Peyer's patch (tissue), 4 donors: ENCODE results near the gene C13orf46. TPM values are rescaled to one million over a fixed set of nuclear protein-coding genes. Genes with fewer than 3 reads are reported as not detected.

Experiments
- DNase-seq, 3 donors: peaks; one replicate each; pipeline ENCODE4 v3.0.0-alpha.2; 2017 to 2019
- H3K27ac ChIP-seq, 4 donors: fragments of 200-600 bp; sonication (generic); one replicate each; pipeline ENCODE4 v1.5.1; 2016 to 2019
- H3K27me3 ChIP-seq, 2 donors: fragments of 200-600 bp; sonication (generic); one replicate each; pipeline ENCODE4 v1.5.1; 2019
- H3K36me3 ChIP-seq, 3 donors: fragments of 200-600 bp; sonication (generic); one replicate each; pipeline ENCODE4 v1.5.1; 2016 to 2019
- H3K4me1 ChIP-seq, 4 donors: fragments of 200-600 bp; sonication (generic); one replicate each; pipeline ENCODE4 v1.5.1; 2016 to 2019
- H3K4me3 ChIP-seq, 4 donors: fragments of 200-600 bp; sonication (generic); 1 replicate in 3 of 4; 2 replicates in 1 of 4; pipeline ENCODE4 v1.5.1; 2016 to 2019; ENCODE audit warnings: mild to moderate bottlenecking in 1 of 4
- H3K9me3 ChIP-seq, 4 donors: fragments of 200-600 bp; sonication (generic); one replicate each; pipeline ENCODE4 v1.5.1; 2016 to 2019; ENCODE audit warnings: mild to moderate bottlenecking in 1 of 4
- POLR2A ChIP-seq, 2 donors: fragments of 450-650 bp; IDR thresholded peaks; one replicate each; pipeline ENCODE4 v1.5.1; 2017; ENCODE audit warnings: antibody characterized with exemption in 2 of 2, mild to moderate bottlenecking in 2 of 2, moderate library complexity in 2 of 2
- total RNA-seq, 4 donors: library from RNA; depleted of rRNA; stranded (reverse); fragments of >200 nt; gene quantifications; one replicate each; pipeline ENCODE4 v1.1.0, GENCODE V29; 2016
- TF ChIP-seq, protein P1 (sequence below), 6 experiments: fragments of 450-650 bp in 4 of 6; fragments of 200-600 bp in 2 of 6; sonication (generic) in 1 of 6; IDR thresholded peaks; one replicate each; pipeline ENCODE4 v1.5.1; 2017 to 2019; ENCODE audit warnings: antibody characterized with exemption in 6 of 6, mild to moderate bottlenecking in 3 of 6, moderate library complexity in 1 of 6

C13orf46 gene
- total RNA-seq, 4 donors from 2014 or later = 0.35 to 0.83 TPM; not detected in 2

DNA sequence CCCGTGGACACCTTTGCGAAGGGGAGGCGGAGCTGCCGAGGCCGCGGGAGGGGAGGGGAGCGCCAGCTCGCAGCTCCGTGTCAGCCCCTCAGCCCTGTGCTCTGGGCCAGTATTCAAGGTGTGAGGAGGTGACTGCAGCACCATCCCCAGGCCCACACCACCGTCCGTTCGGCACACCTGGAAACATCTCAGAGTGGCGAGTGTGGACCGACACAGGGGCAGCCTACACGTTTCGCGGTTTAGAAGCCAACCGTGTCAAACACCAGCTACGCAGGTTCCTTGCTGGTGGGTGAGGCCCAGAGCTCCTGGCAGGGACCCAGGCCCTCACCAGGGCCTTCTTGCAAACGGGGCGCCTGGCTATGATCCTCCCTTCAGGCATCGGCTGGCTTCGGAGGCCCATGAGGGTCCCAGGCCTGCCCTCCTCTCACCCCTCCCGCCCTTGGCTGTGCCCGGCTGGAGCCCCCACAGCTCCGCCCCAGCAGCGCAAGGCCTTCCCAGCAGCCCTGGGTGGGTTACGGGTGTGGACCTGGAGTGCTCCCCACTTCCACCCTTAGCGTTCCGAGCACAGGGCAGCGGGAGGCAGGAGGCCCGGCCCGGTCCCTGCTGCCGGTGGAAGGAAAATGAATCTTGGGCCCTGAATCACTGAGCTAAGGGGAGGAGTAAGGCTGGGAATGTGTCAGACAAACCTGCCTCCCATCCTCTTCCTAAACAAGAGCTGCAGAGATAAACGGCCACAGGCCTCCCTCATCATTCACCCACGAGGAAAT, 1.2 kb downstream of the C13orf46 start:
- no peaks in the 10 kb centered on the region for H3K9me3 ChIP-seq
- no peak overlapping the region for H3K4me3 ChIP-seq
- no peak for TF ChIP-seq POLR2A (IDR thresholded peaks at IDR 0.05)
- TF ChIP-seq, protein P1, sequence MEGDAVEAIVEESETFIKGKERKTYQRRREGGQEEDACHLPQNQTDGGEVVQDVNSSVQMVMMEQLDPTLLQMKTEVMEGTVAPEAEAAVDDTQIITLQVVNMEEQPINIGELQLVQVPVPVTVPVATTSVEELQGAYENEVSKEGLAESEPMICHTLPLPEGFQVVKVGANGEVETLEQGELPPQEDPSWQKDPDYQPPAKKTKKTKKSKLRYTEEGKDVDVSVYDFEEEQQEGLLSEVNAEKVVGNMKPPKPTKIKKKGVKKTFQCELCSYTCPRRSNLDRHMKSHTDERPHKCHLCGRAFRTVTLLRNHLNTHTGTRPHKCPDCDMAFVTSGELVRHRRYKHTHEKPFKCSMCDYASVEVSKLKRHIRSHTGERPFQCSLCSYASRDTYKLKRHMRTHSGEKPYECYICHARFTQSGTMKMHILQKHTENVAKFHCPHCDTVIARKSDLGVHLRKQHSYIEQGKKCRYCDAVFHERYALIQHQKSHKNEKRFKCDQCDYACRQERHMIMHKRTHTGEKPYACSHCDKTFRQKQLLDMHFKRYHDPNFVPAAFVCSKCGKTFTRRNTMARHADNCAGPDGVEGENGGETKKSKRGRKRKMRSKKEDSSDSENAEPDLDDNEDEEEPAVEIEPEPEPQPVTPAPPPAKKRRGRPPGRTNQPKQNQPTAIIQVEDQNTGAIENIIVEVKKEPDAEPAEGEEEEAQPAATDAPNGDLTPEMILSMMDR (IDR thresholded peaks at IDR 0.05) = no peak
- no peaks in the 10 kb centered on the region for H3K4me1 ChIP-seq
- DNase-seq = peak in 1 of 3 donors; percentile 41
- H3K27me3 ChIP-seq = no peaks in the 10 kb centered on the region
- H3K27ac ChIP-seq = no peak overlapping the region
- peaks cover 0 to 10% (median 0%) of the 10 kb centered on the region in 3 donors for H3K36me3 ChIP-seq

DNA sequence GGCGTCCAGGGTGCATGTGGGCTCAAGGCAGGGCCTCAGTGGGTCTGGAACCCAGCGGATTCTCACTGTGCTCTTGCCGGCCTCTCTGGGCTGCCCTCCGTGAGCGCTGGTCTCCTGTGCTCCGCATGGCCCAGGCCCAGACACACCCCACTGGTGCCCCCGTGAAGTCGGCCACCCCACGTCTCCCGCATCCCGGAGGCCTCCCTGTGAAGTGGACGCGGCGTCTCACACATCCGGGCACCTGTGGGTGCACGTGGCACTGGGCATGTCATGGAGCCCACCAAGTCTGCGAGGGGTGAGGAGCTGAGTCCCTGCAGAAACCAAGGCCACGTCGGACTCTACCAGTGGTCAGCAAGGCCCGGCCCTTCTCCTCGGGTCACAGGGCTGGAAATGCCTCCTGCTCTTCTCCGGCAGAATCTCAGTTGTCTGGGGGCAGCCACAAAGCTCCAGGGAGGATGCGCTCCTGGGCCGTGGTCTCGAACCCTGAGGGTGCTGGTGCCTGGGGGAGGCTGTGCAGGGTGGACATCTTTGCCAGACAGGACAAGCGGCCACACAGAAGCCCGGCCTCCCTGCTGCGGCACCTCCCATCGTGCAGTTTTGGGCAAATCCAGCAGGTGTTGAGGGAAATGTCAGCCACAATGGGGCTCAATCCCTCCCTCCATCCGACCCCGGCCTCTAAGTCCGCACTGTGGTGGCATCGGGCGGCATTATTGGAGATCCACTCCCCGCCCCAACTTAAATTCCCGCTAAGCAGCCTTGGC, 2.2 kb downstream of the C13orf46 start:
- no peaks in the 10 kb centered on the region for H3K27me3 ChIP-seq
- H3K27ac ChIP-seq = peak overlapping the region in 2 of 4 donors; percentile 31 to 60
- DNase-seq = peak in 1 of 3 donors; percentile 41
- no peaks in the 10 kb centered on the region for H3K4me1 ChIP-seq
- TF ChIP-seq, protein P1 (IDR thresholded peaks at IDR 0.05) = no peak
- no peak for TF ChIP-seq POLR2A (IDR thresholded peaks at IDR 0.05)
- H3K4me3 ChIP-seq = no peak overlapping the region
- peaks cover 0 to 5% (median 0%) of the 10 kb centered on the region in 3 donors for H3K36me3 ChIP-seq
- no peaks in the 10 kb centered on the region for H3K9me3 ChIP-seq

DNA sequence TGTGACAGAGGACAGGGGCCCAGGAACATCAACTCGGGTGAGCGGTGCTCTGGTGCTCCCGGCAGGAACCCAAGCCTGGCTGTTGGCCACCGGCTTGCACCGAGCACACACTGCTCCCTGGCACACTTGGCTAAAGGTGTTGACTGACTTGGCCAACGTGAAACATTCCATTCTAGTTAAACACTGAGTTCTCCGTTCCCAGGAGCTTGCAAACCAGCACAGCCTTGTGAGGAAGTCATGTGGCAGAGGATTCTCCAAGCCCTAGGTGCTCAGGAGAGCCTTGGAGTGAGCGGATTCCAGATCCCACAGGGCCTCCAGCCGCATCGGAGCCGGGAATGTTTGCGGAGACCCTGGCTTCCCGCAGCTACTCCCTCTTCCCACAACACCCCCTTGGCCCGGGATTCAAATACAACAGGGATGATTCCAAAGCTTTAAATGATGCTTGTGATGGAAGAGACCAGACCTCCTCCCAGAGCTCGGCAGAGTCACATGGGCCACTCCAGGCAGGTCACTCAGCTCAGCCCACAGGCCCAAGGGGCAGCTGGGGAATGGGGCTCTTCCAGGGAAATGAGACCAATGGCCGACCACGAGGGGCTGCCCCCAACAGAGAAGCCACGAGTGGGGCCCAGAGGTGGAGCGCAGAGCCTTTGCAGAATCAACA, 2.9 kb downstream of the C13orf46 start:
- Histone ChIP-seq H3K27me3 (no peaks in the 10 kb centered on the region), H3K4me3 (no peak overlapping the region), H3K27ac (peak overlapping the region in 2 of 4 donors; percentile 31 to 60), H3K9me3 (no peaks in the 10 kb centered on the region), H3K36me3 (peaks cover 0 to 5% (median 0%) of the 10 kb centered on the region in 3 donors), H3K4me1 (no peaks in the 10 kb centered on the region)
- DNase-seq = peak in 1 of 3 donors; percentile 40
- TF ChIP-seq, protein P1 (IDR thresholded peaks at IDR 0.05) = no peak
- TF ChIP-seq POLR2A (IDR thresholded peaks at IDR 0.05) = no peak

DNA sequence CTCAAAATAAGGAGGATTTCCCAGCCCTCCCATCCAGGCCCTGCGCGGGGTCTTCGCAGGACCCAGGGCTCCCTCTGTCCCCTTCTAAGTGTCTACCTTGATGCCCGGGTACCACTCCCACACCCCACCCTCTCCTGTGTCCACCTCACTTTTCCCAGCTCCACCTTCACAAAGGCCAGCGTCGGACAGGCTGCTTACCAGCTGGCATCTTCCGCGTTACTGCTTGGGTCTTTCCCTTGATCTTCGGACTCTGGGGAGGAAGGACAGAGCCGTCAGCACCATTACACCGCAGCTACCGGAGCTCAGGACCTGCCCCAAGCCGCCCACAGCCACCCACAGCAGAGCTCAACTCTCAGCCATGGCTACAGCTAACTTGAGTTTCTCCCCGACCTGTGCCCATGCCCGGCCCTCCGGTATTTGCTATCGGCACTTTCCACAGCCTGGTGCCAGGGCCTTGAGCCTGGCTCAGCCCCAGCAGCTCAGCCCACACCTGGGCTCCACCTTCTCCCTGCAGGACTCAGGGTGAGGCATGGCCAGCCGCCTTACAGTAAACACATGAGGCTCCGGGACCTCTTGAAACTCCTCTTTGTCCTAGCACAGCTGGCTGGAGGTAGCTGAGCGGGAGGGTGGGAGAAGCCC, 3.8 kb downstream of the C13orf46 start:
- Histone ChIP-seq H3K36me3 (no peaks in the 10 kb centered on the region), H3K4me3 (peak overlapping the region in 1 of 4 donors; percentile 10), H3K4me1 (no peaks in the 10 kb centered on the region), H3K27ac (peak overlapping the region in 2 of 4 donors; percentile 27 to 60), H3K9me3 (no peaks in the 10 kb centered on the region), H3K27me3 (no peaks in the 10 kb centered on the region)
- peak in 2 of 3 donors; percentile 54 to 61 for DNase-seq
- no peak for TF ChIP-seq POLR2A (IDR thresholded peaks at IDR 0.05)
- TF ChIP-seq, protein P1 (IDR thresholded peaks at IDR 0.05) = no peak

DNA sequence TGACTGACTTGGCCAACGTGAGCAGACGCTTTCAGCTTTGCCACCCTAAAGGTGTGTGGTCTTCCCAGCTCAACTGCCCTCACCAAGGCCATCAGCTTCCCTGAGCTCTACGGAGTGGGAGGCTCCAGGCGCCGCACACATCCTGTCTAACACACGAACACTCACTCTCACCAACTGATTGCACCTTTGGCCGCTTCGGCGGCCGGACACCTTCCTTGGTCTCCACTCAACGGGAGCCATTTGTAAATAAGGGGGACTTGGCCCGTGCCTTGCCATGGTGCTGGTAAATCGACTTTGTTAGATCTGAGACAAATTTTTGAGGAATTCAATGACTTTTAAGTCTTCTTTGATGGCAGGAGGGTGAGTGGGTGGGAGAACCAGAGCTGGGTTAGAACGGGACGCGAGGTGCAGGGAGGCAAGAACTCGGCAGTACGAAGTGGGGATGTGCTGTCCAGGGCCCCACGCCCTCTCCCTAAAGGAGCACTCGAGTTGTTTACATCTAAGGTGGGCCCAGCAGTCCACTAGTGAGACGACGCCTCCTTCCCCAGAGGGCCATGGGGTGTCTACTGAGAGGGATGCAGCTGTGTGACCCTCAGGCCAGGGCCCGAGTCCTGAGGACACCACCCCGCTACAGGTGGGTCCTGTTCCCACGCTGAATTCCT, 4.4 kb downstream of the C13orf46 start:
- Histone ChIP-seq H3K27ac (peak overlapping the region in 1 of 4 donors; percentile 60), H3K4me3 (no peak overlapping the region), H3K4me1 (no peaks in the 10 kb centered on the region), H3K27me3 (no peaks in the 10 kb centered on the region), H3K9me3 (no peaks in the 10 kb centered on the region), H3K36me3 (no peaks in the 10 kb centered on the region)
- peak in 2 of 3 donors; percentile 31 to 43 for DNase-seq
- TF ChIP-seq POLR2A (IDR thresholded peaks at IDR 0.05) = no peak
- TF ChIP-seq, protein P1 (IDR thresholded peaks at IDR 0.05) = no peak
